Prostate gland (tissue), 2 donors: Measurements from ENCODE around the gene KIF5A. TPM values are rescaled to one million over a fixed set of nuclear protein-coding genes. Genes with fewer than 3 reads are reported as not detected.
"Not testable (repeated sequence)": the region's sequence is repeated elsewhere in the genome, so short reads cannot be mapped to it uniquely, and the experiment has no call there.

Experiments used
- DNase-seq: peaks from one replicate; pipeline ENCODE4 v3.0.0-alpha.2; 2019; ENCODE audit warnings: low spot score
- H3K27ac ChIP-seq, 2 donors: fragments of 200-600 bp; sonication (generic); 2 replicates each; pipeline ENCODE4 v1.5.1; 2017 to 2019
- H3K27me3 ChIP-seq: fragments of 200-600 bp; sonication (generic); replicated peaks from 2 replicates; pipeline ENCODE4 v1.5.1; 2019; ENCODE audit not compliant: insufficient read depth
- H3K36me3 ChIP-seq, 2 donors: fragments of 200-600 bp; sonication (generic); 1 replicate in 1 of 2; 2 replicates in 1 of 2; pipeline versions ENCODE4 v1.5.1 to v1.8.1; 2017 to 2019
- H3K4me1 ChIP-seq: fragments of 200-600 bp; sonication (generic); replicated peaks from 2 replicates; pipeline ENCODE4 v1.5.1; 2019
- H3K4me3 ChIP-seq, 2 donors: fragments of 200-600 bp; sonication (generic); 2 replicates each; pipeline ENCODE4 v1.5.1; 2017 to 2019
- H3K9me3 ChIP-seq: fragments of 200-600 bp; sonication (generic); 2 replicates; pipeline ENCODE4 v1.5.1; 2017
- CTCF ChIP-seq, 4 experiments: fragments of 200-600 bp in 2 of 4; fragments of 450-650 bp in 2 of 4; sonication (generic) in 2 of 4; IDR thresholded peaks; 1 replicate in 3 of 4; 2 replicates in 1 of 4; pipeline ENCODE4 v1.5.1; 2016 to 2019; ENCODE audit warnings: antibody characterized with exemption in 4 of 4, mild to moderate bottlenecking in 2 of 4, moderate library complexity in 2 of 4
- POLR2A ChIP-seq: fragments of 450-650 bp; IDR thresholded peaks from one replicate; pipeline ENCODE4 v1.6.1; 2016; ENCODE audit warnings: antibody characterized with exemption, mild to moderate bottlenecking
- POLR2AphosphoS5 ChIP-seq: sonication (generic); formaldehyde crosslinking; IDR thresholded peaks from one replicate; pipeline ENCODE4 v1.6.1; 2017; ENCODE audit warnings: antibody characterized with exemption
- WGBS: methylation state at CpG from one replicate; pipeline ENCODE4 v1.1.5; 2018; 5-methylcytosine and 5-hydroxymethylcytosine counted together
- intact Hi-C: fragments of 100-400 bp; cut with DNase I; formaldehyde crosslinking; loops from one replicate; pipeline ENCODE4 v1.14.2; 2022
- total RNA-seq, 2 donors: library from RNA; depleted of rRNA; stranded (reverse); fragments of >200 nt; gene quantifications; one replicate each; pipeline ENCODE4 v1.1.0, GENCODE V29; 2016

KIF5A gene
- total RNA-seq, 2 donors from 2014 or later, result 0.50 to 3.7 TPM

DNA sequence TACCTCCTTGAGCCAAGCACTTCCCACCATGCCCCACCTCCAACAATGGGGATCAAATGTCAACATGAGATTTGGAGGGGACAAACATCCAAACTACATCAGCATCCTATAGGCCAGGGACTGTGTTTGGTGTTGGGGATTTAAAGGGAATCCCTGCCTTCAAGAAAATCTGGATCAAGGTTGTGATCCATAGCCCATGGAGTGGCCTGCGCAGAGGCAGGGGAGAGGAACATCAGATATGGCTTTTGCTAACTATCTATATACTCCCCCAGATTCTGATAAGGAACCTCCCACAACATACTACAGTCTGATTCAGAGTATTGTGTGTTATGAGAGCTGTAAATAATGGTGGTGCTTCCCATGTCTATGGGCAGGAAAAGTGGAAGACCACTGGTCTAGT lies 5.1 kb downstream of the KIF5A start:
- DNase-seq, result no peak

DNA sequence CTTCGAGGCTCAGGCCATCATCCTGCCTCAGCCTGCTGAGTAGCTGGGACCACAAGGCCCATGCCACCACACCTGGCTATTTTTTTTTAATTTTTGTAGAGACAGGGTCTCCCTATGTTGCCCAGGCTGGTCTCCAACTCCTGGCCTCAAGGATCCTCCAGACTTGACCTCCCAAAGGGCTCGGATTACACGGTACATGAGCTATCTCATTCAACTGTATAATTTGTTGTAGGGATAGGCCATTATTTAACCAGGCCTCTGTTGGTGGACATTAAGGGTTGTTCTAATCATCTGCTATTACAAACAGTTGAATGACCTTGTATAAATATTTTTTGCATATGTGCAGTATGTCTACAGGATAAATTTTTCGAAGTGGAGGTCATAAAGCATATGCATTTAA lies 9.0 kb downstream of the KIF5A start:
- no peak for DNase-seq
- intact Hi-C loops, result no loop called here

More for the DNA sequence above, 5.1 kb downstream of the KIF5A start:
- H3K27ac ChIP-seq, result no peak overlapping the region
- peaks cover 8% of the 10 kb centered on the region for H3K27me3 ChIP-seq
- no peaks in the 10 kb centered on the region for H3K9me3 ChIP-seq
- intact Hi-C loops, result no loop called here
- TF ChIP-seq CTCF (IDR thresholded peaks at IDR 0.05) (no peak), POLR2A (no peak)
- 100% methylated on average over 1 of the region's 1 CpG for WGBS
- H3K4me1 ChIP-seq, result no peaks in the 10 kb centered on the region
- no peak overlapping the region for H3K4me3 ChIP-seq
- no peaks in the 10 kb centered on the region for H3K36me3 ChIP-seq

DNA sequence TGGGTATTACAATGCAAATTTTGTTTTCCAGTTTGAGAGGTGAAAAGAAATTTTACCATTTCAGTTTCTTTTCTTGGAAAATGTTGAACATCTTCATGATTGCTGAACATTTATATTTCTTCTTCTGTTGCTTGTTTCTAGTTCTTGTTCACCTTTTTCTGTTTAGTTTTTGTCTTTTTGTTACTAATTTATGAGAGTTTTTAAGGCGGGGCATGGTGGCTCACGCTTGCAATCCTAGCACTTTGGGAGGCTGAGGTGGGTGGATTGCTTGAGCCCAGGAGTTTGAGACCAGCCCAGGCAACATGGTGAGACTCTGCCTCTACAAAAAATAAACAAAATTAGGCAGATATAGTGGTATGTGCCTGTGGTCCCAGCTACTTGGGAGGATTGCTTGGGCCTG lies 10.7 kb downstream of the KIF5A start:
- intact Hi-C loops, result no loop called here
- WGBS, result 80% methylated on average over 2 of the region's 2 CpGs
- Histone ChIP-seq H3K4me1 (no peaks in the 10 kb centered on the region), H3K9me3 (no peaks in the 10 kb centered on the region), H3K4me3 (no peak overlapping the region), H3K27ac (no peak overlapping the region), H3K36me3 (no peaks in the 10 kb centered on the region), H3K27me3 (no peaks in the 10 kb centered on the region)
- TF ChIP-seq POLR2AphosphoS5 (no peak), CTCF (IDR thresholded peaks at IDR 0.05) (no peak), POLR2A (no peak)
- DNase-seq, result no peak

More for the DNA sequence above, 9.0 kb downstream of the KIF5A start:
- H3K27ac ChIP-seq, result no peak overlapping the region
- H3K4me1 ChIP-seq, result no peaks in the 10 kb centered on the region
- no peaks in the 10 kb centered on the region for H3K9me3 ChIP-seq
- H3K27me3 ChIP-seq, result no peaks in the 10 kb centered on the region
- H3K4me3 ChIP-seq, result no peak overlapping the region
- H3K36me3 ChIP-seq, result no peaks in the 10 kb centered on the region
- TF ChIP-seq CTCF (IDR thresholded peaks at IDR 0.05) (no peak), POLR2AphosphoS5 (no peak), POLR2A (no peak)
- 86% methylated on average over 4 of the region's 4 CpGs for WGBS

DNA sequence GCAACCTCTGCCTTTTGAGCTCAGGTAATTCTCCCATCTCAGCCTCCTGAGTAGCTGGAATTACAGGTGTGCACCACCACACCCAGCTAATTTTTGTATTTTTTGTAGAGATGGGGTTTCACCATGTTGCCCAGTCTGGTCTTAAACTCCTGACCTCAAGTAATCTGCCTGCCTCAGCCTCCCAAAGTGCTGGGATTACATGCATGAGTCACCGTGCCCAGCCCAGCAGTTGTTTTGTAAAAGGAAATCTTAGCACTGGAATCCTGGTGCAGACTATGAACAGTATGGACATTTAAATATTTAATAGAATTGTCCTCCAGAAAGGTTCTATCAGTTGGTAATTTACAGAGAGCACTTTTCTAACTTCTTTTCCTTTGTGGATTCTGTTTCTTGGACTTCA lies 11.3 kb downstream of the KIF5A start:
- DNase-seq, H3K27ac ChIP-seq, H3K9me3 ChIP-seq, H3K4me3 ChIP-seq, H3K36me3 ChIP-seq, intact Hi-C loops, H3K4me1 ChIP-seq, H3K27me3 ChIP-seq: not testable (repeated sequence)
- WGBS, result 78% methylated on average over 1 of the region's 1 CpG

DNA sequence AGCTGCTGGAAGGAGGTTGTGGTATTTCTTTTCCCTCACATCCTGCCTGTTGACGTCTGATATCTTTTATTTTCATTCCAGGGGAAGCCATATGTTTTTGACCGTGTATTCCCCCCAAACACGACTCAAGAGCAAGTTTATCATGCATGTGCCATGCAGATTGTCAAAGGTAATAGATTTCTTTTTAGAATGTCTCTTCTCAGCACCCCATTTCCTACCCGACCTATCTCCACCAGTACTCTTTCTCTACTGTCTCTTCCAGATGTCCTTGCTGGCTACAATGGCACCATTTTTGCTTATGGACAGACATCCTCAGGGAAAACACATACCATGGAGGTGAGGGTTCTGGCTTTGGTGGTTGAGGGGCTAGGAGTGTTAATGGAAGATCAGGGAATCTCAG lies 13.5 kb downstream of the KIF5A start:
- 68% methylated on average over 4 of the region's 4 CpGs for WGBS
- intact Hi-C loops, result no loop called here
- H3K9me3 ChIP-seq, result no peaks in the 10 kb centered on the region
- no peaks in the 10 kb centered on the region for H3K36me3 ChIP-seq
- H3K27ac ChIP-seq, result no peak overlapping the region
- H3K27me3 ChIP-seq, result no peaks in the 10 kb centered on the region
- H3K4me3 ChIP-seq, result no peak overlapping the region
- H3K4me1 ChIP-seq, result no peaks in the 10 kb centered on the region
- no peak for DNase-seq
- TF ChIP-seq POLR2AphosphoS5, result no peak
- TF ChIP-seq POLR2A, result no peak
- TF ChIP-seq CTCF (IDR thresholded peaks at IDR 0.05), result no peak
